Mucosa of stomach (tissue), 1 donor: ENCODE data around the gene RRP1.

Experiments
- H3K27me3 ChIP-seq: one replicate; pipeline ENCODE4 v1.7.0; 2013; ENCODE audit warnings: mild to moderate bottlenecking, low read length; ENCODE audit not compliant: control insufficient read depth, insufficient read depth
- H3K36me3 ChIP-seq: one replicate; pipeline ENCODE4 v1.7.0; 2013; ENCODE audit warnings: low read length; ENCODE audit not compliant: control insufficient read depth, insufficient read depth
- H3K4me1 ChIP-seq: one replicate; pipeline ENCODE4 v1.7.0; 2013; ENCODE audit warnings: mild to moderate bottlenecking, low read length; ENCODE audit not compliant: control insufficient read depth, insufficient read depth
- H3K4me3 ChIP-seq: one replicate; pipeline ENCODE4 v1.7.0; 2013; ENCODE audit warnings: low read length
- H3K9ac ChIP-seq: one replicate; pipeline ENCODE4 v1.7.0; 2013; ENCODE audit warnings: mild to moderate bottlenecking, low read length, moderate library complexity
- H3K9me3 ChIP-seq: one replicate; pipeline ENCODE4 v1.7.0; 2013; ENCODE audit warnings: mild to moderate bottlenecking, low read length, moderate library complexity; ENCODE audit not compliant: control insufficient read depth
- donor health status: Pancreatic carcinoma.

The RRP1 gene

DNA sequence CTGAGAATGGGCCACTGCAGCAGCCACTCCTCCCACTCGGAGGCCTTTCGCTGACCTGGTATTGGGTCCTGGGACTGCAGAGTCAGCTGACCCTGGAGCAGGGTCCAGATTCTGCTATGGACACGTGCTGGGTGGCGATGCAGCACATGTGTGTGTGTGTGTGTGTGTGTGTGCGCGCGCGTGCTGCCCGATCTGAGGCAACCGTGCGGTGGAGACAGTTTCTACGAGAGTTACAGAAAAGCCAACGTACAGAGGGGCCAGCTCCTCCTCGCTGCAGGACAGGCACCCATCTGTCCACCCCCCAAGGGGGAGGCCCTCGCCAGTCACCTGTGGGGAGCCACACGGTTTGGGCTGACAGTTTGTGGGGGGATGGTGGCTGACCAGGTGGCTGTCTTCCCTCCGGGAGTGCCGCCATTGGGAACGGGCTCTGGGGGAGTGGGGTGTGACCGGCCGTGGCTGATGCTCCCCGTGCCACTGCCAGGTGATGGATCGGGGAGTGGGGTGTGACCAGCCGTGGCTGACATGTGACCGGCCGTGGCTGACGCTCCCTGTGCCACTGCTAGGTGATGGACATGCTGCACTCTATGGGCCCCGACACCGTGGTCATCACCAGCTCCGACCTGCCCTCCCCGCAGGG is 37.3 kb upstream of the RRP1 start:
- Histone ChIP-seq H3K4me1 (no peaks in the 10 kb centered on the region), H3K27me3 (no peaks in the 10 kb centered on the region), H3K9ac (no peak overlapping the region), H3K9me3 (no peaks in the 10 kb centered on the region), H3K36me3 (peaks cover 13% of the 10 kb centered on the region), H3K4me3 (no peak overlapping the region)

DNA sequence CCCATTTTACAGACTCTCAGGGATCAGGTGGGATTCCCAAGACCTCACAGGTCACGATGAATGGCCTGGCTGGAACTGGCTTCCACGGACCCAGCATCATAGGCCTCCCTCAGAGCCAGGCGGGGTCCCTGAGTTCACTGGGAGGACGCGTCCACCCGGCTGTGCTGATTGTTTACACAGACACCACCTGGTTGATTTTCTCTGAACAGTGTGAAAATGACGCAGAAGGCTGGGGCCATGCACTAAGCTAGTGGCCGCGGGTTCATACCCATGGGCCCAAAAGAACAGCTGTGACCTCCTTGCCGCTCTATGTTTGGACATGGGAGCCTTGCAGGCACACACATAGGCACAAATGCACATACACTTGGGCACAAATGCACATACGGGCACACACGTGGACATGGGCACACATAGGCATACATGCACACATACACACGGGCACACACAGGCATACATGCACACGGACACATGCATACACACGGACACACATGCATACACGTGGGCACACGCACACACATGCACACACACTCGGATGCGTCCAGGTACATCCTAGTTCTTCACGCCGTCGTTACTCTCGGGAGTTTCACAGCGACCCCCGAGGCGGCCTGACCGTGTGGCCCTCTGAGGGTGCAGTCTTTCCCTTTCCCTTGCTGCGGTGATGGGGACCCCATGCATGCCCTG is 36.5 kb upstream of the RRP1 start:
- Histone ChIP-seq H3K4me3 (no peak overlapping the region), H3K9me3 (no peaks in the 10 kb centered on the region), H3K27me3 (no peaks in the 10 kb centered on the region), H3K9ac (no peak overlapping the region), H3K36me3 (peaks cover 13% of the 10 kb centered on the region), H3K4me1 (no peaks in the 10 kb centered on the region)

DNA sequence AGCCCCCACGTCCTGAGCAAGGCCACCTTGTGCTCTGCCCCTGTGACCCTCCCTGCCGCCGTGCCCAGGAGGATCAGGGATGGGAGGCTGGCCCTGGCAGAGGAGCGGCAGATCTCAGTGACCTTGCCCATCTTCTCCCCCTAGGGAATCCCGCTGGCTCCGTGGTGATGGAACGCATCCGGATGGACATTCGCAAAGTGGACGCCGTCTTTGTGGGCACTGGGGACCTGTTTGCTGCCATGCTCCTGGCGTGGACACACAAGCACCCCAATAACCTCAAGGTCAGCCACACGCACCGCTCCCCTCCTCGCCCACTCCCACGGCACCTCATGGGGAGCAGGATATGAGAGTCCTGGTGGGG is 36.0 kb upstream of the RRP1 start:
- Histone ChIP-seq H3K36me3 (peaks cover 13% of the 10 kb centered on the region), H3K4me1 (no peaks in the 10 kb centered on the region)

DNA sequence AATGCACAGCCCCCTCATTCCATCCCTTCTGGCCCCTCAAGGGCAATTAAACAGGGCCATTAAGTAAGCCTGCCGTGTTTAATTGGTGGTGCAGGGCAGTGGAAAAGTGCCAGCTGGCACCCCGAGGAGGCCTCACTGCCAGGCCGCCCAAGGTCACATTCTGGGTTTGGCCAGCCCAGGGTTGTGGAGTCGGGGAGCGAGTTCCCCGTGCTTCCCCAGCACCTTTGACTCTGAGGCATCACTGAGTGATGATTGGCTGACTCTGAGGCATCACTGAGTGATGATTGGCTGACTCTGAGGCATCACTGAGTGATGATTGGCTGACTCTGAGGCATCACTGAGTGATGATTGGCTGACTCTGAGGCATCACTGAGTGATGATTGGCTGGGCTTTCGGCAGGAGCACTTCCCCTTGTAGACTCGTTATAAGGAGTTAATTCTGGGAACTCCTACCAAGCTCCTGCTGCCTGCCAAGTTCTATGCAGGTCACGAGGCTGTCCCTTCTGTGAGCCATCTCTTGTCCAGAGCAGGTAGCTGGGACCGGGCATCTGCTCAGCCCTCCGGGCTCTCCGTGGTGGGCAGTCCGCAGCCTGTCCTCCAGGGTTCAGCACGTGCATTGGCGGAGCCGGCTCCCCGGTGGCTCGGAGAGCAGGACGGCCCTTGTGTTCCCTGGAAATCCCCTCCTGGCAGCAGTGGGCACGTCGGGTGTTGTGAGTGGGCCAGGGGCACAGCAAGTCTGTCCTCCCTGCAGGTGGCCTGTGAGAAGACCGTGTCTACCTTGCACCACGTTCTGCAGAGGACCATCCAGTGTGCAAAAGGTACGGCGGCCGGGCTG is 34.2 kb upstream of the RRP1 start:
- Histone ChIP-seq H3K4me1 (no peaks in the 10 kb centered on the region), H3K9me3 (no peaks in the 10 kb centered on the region), H3K36me3 (peaks cover 16% of the 10 kb centered on the region), H3K27me3 (no peaks in the 10 kb centered on the region), H3K9ac (no peak overlapping the region), H3K4me3 (no peak overlapping the region)

More for the DNA sequence above, 36.0 kb upstream of the RRP1 start:
- H3K4me3 ChIP-seq = no peak overlapping the region
- H3K9me3 ChIP-seq = no peaks in the 10 kb centered on the region
- no peak overlapping the region for H3K9ac ChIP-seq
- H3K27me3 ChIP-seq = no peaks in the 10 kb centered on the region

DNA sequence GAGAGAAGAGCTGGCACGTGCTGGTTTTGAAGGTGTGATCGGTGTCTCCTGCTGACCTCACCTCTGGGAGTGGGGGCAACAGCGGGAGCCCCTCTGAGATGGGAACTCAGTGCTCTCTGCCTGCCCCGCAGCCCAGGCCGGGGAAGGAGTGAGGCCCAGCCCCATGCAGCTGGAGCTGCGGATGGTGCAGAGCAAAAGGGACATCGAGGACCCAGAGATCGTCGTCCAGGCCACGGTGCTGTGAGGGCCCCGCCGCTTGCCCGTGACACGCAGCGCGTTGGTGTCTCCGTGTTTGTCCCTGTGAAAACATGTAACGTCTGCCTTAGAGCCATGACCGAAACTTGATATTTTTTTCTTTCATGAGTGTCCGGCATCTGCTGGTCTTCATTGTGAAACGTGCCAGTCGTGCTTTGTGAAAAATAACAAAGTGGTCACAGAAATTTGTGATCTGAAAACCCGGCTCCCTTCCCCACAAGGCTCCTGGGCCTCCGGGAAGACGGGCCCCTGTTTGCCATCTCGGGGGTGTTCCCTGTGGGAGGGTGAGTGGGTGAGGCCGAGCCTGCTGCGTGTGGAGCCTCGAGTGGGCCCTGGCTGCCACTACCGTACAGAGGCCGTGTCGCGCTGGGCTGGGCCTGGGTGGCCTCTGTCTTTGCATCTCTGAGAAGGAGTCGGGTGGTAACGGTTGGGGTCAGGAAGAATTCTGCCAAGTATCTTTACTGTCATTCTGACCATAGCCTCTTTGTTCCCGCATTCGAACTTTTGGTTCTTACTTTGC is 33.4 kb upstream of the RRP1 start:
- Histone ChIP-seq H3K4me3 (no peak overlapping the region), H3K4me1 (no peaks in the 10 kb centered on the region), H3K36me3 (peaks cover 16% of the 10 kb centered on the region), H3K9me3 (no peaks in the 10 kb centered on the region), H3K9ac (no peak overlapping the region), H3K27me3 (no peaks in the 10 kb centered on the region)

DNA sequence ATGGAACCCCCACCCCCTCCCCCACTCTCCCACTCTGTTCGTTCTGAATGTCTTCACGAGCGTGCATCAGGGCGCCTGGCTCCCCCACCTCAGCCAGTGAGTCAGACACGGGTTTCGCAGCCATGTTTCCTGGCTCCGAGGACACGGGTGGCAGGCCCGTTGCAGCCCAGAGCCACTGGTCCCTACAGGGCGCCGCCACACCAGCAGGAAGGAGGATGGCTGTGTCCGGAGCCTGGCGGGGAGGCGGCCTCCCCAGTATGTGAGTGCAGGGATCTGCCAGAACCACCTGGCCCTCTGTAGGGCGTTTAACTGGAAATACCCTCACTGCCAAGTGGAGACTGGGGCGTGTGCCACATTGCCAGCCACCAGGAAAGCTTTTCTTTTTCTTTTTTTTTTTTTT is 31.8 kb upstream of the RRP1 start:
- Histone ChIP-seq H3K9ac (no peak overlapping the region), H3K4me1 (no peaks in the 10 kb centered on the region), H3K4me3 (no peak overlapping the region), H3K9me3 (no peaks in the 10 kb centered on the region), H3K36me3 (peaks cover 16% of the 10 kb centered on the region), H3K27me3 (no peaks in the 10 kb centered on the region)

DNA sequence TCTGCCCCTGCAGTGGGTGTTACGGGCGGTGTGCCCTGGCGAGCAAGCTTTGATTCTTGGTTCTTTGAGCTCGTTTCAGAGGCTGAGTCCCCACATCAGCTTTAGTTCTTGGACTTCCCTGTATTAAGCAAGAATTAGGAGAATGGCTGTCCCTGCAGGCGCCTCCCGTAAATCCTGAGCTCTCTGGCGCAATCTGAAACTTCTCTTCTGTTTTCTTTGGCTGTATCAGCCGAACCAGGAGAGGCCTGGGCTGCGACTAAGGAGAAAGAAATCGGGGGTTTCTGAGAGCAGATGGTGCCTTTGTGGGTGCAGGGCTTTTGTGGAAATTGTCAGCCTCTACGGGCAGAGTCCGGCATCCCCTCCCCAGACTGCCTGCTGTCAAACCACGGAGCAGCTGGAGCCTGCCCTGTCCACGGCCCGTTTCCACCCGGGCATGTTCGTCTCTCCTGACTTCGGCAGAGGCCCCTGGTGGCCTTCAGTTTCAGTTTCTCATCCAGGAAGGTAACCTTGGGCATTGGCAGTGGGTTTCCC is 31.2 kb upstream of the RRP1 start:
- Histone ChIP-seq H3K4me1 (no peaks in the 10 kb centered on the region), H3K36me3 (peaks cover 15% of the 10 kb centered on the region), H3K4me3 (no peak overlapping the region), H3K9ac (no peak overlapping the region), H3K9me3 (no peaks in the 10 kb centered on the region), H3K27me3 (no peaks in the 10 kb centered on the region)

DNA sequence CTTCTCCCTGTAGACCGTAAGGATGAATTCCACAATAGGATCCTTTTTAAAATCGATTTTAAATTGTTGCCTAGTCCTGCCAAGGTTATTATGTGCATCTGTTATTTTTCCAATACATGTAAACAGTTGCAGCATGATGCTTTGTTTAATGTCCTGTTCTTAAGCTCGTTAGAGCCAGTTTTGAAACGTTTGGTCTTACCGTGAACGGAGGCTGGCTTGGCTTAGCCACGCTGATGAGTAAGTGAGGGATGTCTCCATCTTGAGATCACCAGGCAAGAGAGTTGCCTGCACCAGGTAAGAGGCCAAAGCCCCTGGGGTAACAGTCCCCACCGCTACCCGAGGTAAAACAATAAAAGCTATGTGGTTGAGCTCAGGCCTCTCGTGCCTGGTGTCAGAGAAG is 30.6 kb upstream of the RRP1 start:
- H3K9ac ChIP-seq = no peak overlapping the region
- H3K36me3 ChIP-seq = peaks cover 9% of the 10 kb centered on the region
- no peaks in the 10 kb centered on the region for H3K27me3 ChIP-seq
- H3K4me3 ChIP-seq = no peak overlapping the region
- H3K4me1 ChIP-seq = no peaks in the 10 kb centered on the region
- no peaks in the 10 kb centered on the region for H3K9me3 ChIP-seq

DNA sequence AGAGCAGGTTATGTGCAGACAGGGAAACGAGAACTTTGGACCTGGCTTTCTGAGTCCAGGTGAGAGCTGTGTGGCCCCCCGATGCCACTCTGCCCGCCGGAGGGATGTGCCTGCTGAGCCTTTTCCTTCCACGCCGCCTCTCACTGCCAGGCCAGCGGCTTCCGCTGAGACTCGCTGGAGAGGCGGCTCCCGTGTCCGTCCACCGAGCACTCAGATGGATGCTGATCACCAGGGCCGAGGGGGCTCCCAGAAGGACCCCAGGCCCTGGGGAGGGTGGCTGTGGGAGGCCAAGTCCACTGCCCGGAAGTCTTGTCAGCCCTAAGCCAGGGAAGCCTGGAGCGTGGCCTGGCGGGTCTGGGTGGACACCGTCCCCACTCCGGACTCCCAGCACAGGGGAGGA is 29.7 kb upstream of the RRP1 start:
- peaks cover 7% of the 10 kb centered on the region for H3K36me3 ChIP-seq
- no peaks in the 10 kb centered on the region for H3K27me3 ChIP-seq
- H3K9ac ChIP-seq = no peak overlapping the region
- H3K4me3 ChIP-seq = no peak overlapping the region
- no peaks in the 10 kb centered on the region for H3K4me1 ChIP-seq
- no peaks in the 10 kb centered on the region for H3K9me3 ChIP-seq

DNA sequence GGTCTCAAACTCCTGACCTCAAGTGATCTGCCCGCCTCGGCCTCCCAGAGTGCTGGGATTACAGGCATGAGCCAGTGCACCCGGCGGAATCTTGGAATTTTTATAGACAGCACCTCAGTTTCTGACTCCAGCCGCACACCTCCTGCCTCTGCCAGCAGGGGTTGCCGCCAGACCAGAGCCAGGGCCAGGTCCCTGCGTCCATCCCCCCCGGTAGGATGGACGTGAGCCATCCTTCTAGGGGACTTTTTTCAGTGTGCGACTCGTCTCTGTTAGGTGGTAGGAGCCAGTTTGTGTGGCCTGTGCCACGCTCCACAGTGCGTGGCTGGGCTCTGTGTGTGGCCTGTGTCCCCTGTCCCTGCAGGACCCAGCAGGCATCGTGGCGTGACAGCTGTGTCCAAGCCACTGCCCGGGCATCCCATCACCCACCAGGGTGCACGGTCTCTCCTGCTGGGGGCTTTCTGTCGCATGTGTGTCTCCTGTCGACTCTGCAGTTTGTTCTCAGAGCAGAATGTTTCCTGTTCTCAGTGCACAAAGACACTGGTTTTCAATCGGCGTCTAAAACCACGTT is 28.9 kb upstream of the RRP1 start:
- no peaks in the 10 kb centered on the region for H3K9me3 ChIP-seq
- H3K36me3 ChIP-seq = peaks cover 7% of the 10 kb centered on the region
- H3K4me1 ChIP-seq = no peaks in the 10 kb centered on the region
- H3K27me3 ChIP-seq = no peaks in the 10 kb centered on the region
- no peak overlapping the region for H3K4me3 ChIP-seq
- H3K9ac ChIP-seq = no peak overlapping the region

DNA sequence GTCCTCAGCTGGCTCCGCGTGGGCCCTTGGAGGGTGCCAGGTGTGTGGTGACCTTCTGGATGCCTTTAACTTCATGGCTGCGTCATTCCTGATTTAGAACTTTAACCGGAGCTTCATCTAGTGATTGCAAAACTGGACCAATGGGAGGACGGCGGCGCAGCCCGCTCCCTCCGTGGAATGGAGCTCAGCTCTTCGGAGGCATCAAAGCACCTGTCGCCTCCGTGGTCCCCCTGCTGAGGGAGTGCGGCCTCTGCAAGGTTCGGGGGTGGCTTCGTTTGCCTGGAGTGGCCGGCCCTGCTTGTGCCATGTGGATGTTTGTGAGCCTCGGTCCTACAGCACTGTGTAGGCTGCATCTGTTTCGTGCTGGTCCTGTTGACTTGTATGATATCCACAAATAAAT is 27.5 kb upstream of the RRP1 start:
- Histone ChIP-seq H3K9me3 (no peaks in the 10 kb centered on the region), H3K9ac (no peak overlapping the region), H3K4me1 (peaks cover 3% of the 10 kb centered on the region), H3K36me3 (peaks cover 3% of the 10 kb centered on the region), H3K4me3 (no peak overlapping the region), H3K27me3 (no peaks in the 10 kb centered on the region)
